OCI-M1 (cell line): ENCODE results near the gene TMEM126B.

Experiments
- DNase-seq: peaks from one replicate; lab custom pipeline; 2025; lab: John Stamatoyannopoulos, UW

Gene TMEM126B

DNA sequence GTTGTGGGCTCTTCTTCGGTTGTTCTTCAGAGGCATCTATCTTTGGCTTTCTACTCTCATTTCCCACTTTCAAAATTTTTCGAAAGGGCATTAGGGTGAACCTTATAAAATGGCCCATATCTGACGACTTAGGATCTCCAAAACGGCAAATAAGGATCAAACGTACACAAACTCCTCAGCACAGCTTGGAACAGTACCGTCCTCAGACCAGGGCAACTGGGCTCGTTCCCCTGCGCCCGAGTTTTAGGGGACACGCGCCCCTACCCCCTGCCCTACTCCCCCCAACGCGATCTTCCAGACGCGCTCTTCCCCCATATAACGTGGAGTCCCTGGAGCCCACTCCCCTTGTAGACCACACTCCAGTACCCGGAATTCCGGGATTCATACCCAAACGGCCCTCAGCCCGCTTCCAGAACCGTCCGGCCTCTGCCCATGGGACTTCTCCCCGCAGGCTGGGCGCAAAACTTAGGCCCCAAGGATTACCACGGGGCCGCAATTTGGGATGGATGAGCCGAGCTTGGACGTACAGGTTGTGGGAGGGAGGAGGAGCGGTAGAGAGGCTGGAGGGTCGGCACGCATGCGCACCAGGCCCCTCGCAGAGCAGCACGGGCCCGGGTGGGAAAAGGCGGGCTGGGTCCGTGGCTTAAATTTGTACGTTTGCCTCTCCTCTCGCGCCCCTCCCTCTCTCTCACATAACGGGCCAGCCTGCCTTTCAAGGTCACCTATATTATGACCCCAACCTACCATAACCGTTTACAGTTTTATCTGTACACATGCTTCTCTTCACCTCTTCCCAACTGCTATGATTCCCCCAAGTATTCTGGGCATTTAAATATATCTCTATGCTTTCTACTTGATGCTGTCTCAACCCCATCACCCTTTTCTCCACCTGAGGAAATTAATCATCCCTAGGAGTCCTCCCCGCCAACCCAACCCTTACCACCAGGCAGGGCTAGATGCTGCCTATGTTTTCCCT is 54.2 kb downstream of the TMEM126B start:
- no peak for DNase-seq

DNA sequence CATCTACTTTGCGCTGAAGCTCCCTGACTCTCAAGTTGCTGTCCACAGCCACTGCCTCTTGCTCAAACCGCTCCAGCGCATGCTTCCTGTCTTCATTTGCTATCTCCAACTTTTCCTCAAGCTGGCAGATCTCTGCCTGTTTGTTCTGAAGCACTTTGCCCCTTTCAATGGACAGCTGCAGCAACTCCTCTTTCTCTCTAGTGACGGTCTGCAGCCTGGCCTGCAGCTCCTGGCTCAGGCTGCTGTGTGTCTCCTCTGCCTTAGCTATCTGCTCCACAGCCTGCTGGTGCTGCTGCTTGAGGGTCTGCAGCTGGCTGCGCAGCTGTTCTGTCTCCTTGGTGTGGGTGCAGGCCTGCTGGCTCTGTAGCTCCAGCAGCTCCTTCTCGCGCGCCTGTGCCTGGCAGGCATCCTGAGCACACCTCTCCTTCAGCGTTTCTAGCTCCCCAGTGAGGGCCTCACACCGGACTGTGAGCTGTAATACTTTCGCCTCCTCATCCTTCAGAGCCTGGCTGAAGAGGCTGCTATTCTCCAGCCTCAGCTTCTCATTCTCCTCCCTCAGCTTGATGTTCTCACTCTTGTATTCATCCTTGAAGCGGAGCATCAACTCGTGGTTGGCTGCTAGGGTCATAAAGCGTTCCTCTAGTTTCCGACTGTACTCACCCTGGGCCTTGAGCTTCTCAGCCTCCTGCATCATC is 56.9 kb downstream of the TMEM126B start:
- no peak for DNase-seq

DNA sequence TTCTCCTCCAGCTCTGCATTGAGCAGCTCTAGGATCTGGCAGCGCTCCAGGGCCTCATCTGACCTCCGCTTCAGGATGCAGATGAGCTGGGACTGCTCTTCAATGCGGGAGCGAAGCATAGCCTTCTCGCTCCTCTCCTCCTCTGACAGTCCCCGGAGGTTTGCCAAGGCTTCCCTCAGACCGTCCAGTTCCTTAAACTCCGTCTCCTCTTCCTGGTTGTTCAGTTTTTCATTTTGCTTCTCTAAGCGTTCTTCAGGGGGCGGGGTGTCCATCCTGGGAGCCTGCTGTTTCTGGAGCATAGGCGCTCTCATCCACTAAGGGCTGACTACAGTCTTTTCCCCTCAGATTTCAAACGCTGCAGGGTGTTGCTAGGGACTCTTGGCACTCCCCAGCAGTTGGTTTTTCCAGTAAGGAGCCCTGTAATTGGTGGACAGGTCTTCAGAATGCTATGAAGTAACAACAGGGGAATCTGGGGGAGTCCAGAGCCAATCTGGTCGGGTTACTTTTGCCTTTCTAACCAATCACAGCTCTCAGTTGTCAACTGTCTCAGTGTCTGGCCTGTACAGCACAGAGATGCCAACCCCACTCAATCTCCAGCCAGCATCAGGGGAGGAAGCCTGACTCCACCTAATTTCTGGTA is 57.5 kb downstream of the TMEM126B start, which contains the start of gene CCDC89:
Gene CCDC89 (minus strand): TSS at position 376 of the 640 bp plus-strand sequence. CDS start 65 bp downstream, at position 311.
- DNase-seq = no peak
